DOHH2 (cell line): Measurements from ENCODE around the gene TLE3.

Experiments
- CTCF ChIP-seq: fragments of 200-600 bp; sonication (generic); IDR thresholded peaks from one replicate; pipeline ENCODE4 v1.5.1; 2014; ENCODE audit warnings: antibody characterized with exemption, mild to moderate bottlenecking, low read depth, low read length; ENCODE audit not compliant: poor library complexity, severe bottlenecking
- EZH2phosphoT487 ChIP-seq: fragments of 200-600 bp; sonication (generic); IDR thresholded peaks from 2 replicates; pipeline ENCODE4 v1.6.1; 2017; ENCODE audit warnings: borderline replicate concordance, mild to moderate bottlenecking, antibody characterized with exemption, low read length, moderate library complexity, mixed read lengths

GRCh38 chr15:69999392-70000085, 98.2 kb downstream of the TLE3 start:
- TF ChIP-seq CTCF (no peak), EZH2phosphoT487 (no peak)
